GM23338 (cell line): ENCODE data around the gene PASK.

Experiments used
- CREB1 ChIP-seq: fragments of 250-450 bp; sonication (Bioruptor Pico); IDR thresholded peaks from 2 replicates; pipeline ENCODE4 v1.5.0; 2020; ENCODE audit warnings: low read depth, mild to moderate bottlenecking, moderate library complexity
- CTCF ChIP-seq, 2 experiments: fragments of 200-600 bp in 1 of 2; sonication (generic) in 1 of 2; conservative IDR thresholded peaks; 2 replicates each; pipeline versions ENCODE4 v1.5.1 to v1.6.1; 2016 to 2017; ENCODE audit warnings: antibody characterized with exemption in 2 of 2, low read depth in 2 of 2, mild to moderate bottlenecking in 2 of 2, moderate library complexity in 1 of 2
- ETS1 ChIP-seq: IDR thresholded peaks from 2 replicates; pipeline ENCODE4 v1.6.1; 2016; ENCODE audit warnings: antibody characterized with exemption
- EZH2 ChIP-seq: fragments of 200-600 bp; sonication (generic); IDR thresholded peaks from one replicate; pipeline ENCODE4 v1.8.0; 2017; ENCODE audit warnings: antibody characterized with exemption, mild to moderate bottlenecking, low read depth; ENCODE audit not compliant: unreplicated experiment
- EZH2phosphoT487 ChIP-seq: fragments of 200-600 bp; sonication (generic); IDR thresholded peaks from one replicate; pipeline ENCODE4 v1.8.1; 2018; ENCODE audit warnings: antibody characterized with exemption; ENCODE audit not compliant: unreplicated experiment
- NANOG ChIP-seq: IDR thresholded peaks from 2 replicates; pipeline ENCODE4 v1.6.1; 2016; ENCODE audit warnings: antibody characterized with exemption, borderline replicate concordance
- POLR2AphosphoS5 ChIP-seq: IDR thresholded peaks from 2 replicates; pipeline ENCODE4 v1.6.1; 2016; ENCODE audit warnings: antibody characterized with exemption, low read depth
- REST ChIP-seq: IDR thresholded peaks from one replicate; pipeline ENCODE4 v1.6.1; 2018; ENCODE audit warnings: antibody characterized with exemption; ENCODE audit not compliant: unreplicated experiment
- STAT1 ChIP-seq: IDR thresholded peaks from one replicate; pipeline ENCODE4 v1.6.1; 2016; ENCODE audit warnings: antibody characterized with exemption; ENCODE audit not compliant: unreplicated experiment
- ZNF114 ChIP-seq: fragments of 250-450 bp; sonication (Bioruptor Pico); IDR thresholded peaks from 2 replicates; pipeline ENCODE4 v1.5.0; 2020; ENCODE audit warnings: mild to moderate bottlenecking, moderate library complexity

- TF ChIP-seq CTCF (conservative IDR thresholded peaks at IDR 0.05; ENCODE audit: low read depth in 2 of 2) (no peak), ZNF114 (CRISPR knock-in tag) (no peak), EZH2 (no peak), STAT1 (no peak), REST (no peak), NANOG (no peak), POLR2AphosphoS5 (no peak), ETS1 (no peak), EZH2phosphoT487 (no peak), CREB1 (CRISPR knock-in tag) (no peak)
These were observed 15.8 kb downstream of the PASK start for GRCh38 chr2:241133436-241133820.
